Measurements from ENCODE around the gene EFNA5. TPM values are rescaled to one million over a fixed set of nuclear protein-coding genes. Genes with fewer than 3 reads are reported as not detected.

The EFNA5 gene
- total and polyA plus RNA-seq, 8 donors, result 0.29 to 187 (median 3.1) TPM

DNA sequence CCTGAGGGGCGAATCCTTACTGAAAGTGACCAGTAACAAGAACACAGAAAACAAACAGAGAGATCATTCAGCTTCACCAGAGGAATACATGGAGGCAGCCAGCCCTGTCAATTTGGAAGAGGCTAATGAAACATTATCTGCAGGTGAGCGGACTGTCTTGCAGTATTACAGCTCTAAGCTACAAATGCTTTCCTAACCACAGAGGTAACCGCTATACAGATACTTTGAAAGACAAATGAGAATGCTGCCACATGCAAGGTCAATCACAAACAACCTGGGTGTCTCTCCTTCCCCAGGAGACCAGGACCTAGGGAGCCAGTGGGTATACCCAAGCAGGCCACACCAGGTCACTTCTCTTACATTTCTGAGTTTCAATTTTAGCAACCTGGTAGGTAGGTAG lies 30.2 kb downstream of the EFNA5 start:
- no peak for TF ChIP-seq POLR2A (IDR thresholded peaks at IDR 0.05)
- TF ChIP-seq, protein P1, sequence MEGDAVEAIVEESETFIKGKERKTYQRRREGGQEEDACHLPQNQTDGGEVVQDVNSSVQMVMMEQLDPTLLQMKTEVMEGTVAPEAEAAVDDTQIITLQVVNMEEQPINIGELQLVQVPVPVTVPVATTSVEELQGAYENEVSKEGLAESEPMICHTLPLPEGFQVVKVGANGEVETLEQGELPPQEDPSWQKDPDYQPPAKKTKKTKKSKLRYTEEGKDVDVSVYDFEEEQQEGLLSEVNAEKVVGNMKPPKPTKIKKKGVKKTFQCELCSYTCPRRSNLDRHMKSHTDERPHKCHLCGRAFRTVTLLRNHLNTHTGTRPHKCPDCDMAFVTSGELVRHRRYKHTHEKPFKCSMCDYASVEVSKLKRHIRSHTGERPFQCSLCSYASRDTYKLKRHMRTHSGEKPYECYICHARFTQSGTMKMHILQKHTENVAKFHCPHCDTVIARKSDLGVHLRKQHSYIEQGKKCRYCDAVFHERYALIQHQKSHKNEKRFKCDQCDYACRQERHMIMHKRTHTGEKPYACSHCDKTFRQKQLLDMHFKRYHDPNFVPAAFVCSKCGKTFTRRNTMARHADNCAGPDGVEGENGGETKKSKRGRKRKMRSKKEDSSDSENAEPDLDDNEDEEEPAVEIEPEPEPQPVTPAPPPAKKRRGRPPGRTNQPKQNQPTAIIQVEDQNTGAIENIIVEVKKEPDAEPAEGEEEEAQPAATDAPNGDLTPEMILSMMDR (IDR thresholded peaks at IDR 0.05), result no peak
- TF ChIP-seq POLR2AphosphoS5 (IDR thresholded peaks at IDR 0.05), result no peak
- TF ChIP-seq EP300 (IDR thresholded peaks at IDR 0.05), result no peak
- no peak overlapping the region for H3K4me3 ChIP-seq
- no peaks in the 10 kb centered on the region for H3K9me3 ChIP-seq
- no peaks in the 10 kb centered on the region for H3K27me3 ChIP-seq
- H3K4me1 ChIP-seq, result no peaks in the 10 kb centered on the region
- DNase-seq, result no peak
- intact Hi-C loops (cut with DNase I; ENCODE audit: low total_unique reads), result no loop called here
- H3K27ac ChIP-seq, result no peak overlapping the region
- WGBS, 5 donors, result 85 to 92% (median 86%) methylated on average over 3 of the region's 3 CpGs
- no peaks in the 10 kb centered on the region for H3K36me3 ChIP-seq

DNA sequence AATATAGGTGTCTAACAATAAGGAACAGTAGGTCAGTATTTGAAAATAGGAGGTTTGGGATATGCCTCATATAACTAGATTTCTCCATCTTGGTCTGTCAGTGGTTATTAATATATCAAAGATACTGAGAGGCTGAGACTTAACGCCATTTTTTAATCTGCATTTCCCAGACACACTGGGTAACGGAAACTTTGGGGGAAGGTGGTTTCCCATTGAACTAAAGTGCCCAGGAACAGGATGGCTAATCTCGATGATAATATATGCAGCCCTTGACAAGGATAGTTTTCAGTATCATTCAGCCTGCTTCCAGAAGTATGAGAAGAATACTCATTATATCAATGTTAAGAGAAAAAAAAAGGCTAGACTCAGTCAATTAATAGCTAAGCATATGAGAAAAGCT lies 30.7 kb downstream of the EFNA5 start:
- intact Hi-C loops (cut with DNase I; ENCODE audit: low total_unique reads), result no loop called here
- Histone ChIP-seq H3K4me3 (no peak overlapping the region), H3K27me3 (no peaks in the 10 kb centered on the region), H3K27ac (no peak overlapping the region), H3K36me3 (no peaks in the 10 kb centered on the region), H3K4me1 (no peaks in the 10 kb centered on the region), H3K9me3 (no peaks in the 10 kb centered on the region)
- DNase-seq, result no peak
- WGBS, 5 donors, result 82 to 88% (median 84%) methylated on average over 3 of the region's 3 CpGs
- TF ChIP-seq POLR2AphosphoS5 (IDR thresholded peaks at IDR 0.05) (no peak), POLR2A (IDR thresholded peaks at IDR 0.05) (no peak), EP300 (IDR thresholded peaks at IDR 0.05) (no peak)
- TF ChIP-seq, protein P1 (IDR thresholded peaks at IDR 0.05), result no peak

DNA sequence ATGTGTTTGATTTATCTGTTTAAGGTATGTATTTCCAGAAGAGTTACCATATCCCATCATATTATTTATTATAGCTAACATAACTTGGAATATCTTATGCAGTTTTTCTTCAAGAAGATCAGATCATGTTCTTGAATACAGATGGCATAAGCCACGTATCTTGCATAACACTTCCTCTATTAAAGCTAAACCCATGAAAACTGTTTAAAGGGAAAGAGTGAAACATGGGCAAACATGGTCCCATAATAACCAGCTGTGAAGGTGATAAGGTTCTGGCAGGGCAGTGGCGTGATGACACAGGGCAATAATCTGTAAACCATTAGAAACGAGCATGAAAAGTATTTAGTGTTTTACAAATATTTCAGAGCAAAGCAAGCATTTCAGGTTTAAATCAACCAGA lies 34.2 kb downstream of the EFNA5 start:
- TF ChIP-seq EP300 (IDR thresholded peaks at IDR 0.05) (no peak), POLR2AphosphoS5 (IDR thresholded peaks at IDR 0.05) (no peak)
- TF ChIP-seq, protein P1 (IDR thresholded peaks at IDR 0.05), result no peak
- intact Hi-C loops (cut with DNase I; ENCODE audit: low total_unique reads), result no loop called here
- no peak overlapping the region for H3K4me3 ChIP-seq
- no peaks in the 10 kb centered on the region for H3K9me3 ChIP-seq
- 49 to 61% (median 54%) methylated on average over 3 of the region's 3 CpGs for WGBS, 5 donors
- H3K27ac ChIP-seq, result no peak overlapping the region
- no peaks in the 10 kb centered on the region for H3K36me3 ChIP-seq
- H3K27me3 ChIP-seq, result no peaks in the 10 kb centered on the region
- no peak for DNase-seq
- H3K4me1 ChIP-seq, result no peaks in the 10 kb centered on the region

DNA sequence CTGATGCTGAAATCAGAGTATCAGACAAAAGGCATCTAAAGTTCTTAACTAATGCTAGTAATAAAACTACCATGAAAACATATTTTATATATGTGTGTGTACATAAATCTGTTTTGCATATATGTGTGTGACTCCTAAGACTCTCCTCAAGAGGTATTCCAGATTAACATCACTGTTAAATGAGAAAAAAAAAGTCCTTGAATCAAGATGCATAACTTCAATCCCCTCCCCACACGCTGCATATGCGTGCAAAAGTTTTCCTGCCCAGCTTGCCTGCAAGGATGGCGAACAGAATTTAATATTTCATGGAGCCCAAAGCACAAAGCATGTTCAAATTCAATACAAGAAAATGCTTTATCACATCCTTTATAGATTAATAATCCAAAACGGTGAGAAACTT lies 34.7 kb downstream of the EFNA5 start:
- WGBS, 5 donors, result 80 to 87% (median 84%) methylated on average over 4 of the region's 4 CpGs
- no peaks in the 10 kb centered on the region for H3K27me3 ChIP-seq
- no peaks in the 10 kb centered on the region for H3K9me3 ChIP-seq
- TF ChIP-seq POLR2AphosphoS5 (IDR thresholded peaks at IDR 0.05), result no peak
- TF ChIP-seq POLR2A (IDR thresholded peaks at IDR 0.05), result no peak
- TF ChIP-seq, protein P1 (IDR thresholded peaks at IDR 0.05), result no peak
- no peak for TF ChIP-seq EP300 (IDR thresholded peaks at IDR 0.05)
- H3K27ac ChIP-seq, result no peak overlapping the region
- H3K36me3 ChIP-seq, result no peaks in the 10 kb centered on the region
- intact Hi-C loops (cut with DNase I; ENCODE audit: low total_unique reads), result no loop called here
- H3K4me1 ChIP-seq, result no peaks in the 10 kb centered on the region
- DNase-seq, result no peak
- no peak overlapping the region for H3K4me3 ChIP-seq
